Fibroblast of gingiva (primary cell): Measurements from ENCODE around the gene NRG3.
"Not testable (repeated sequence)": the region's sequence is repeated elsewhere in the genome, so short reads cannot be mapped to it uniquely, and the experiment has no call there.

Experiments
- DNase-seq: peaks from one replicate; pipeline ENCODE4 v3.0.0-alpha.2; 2011; ENCODE audit warnings: low read depth

The NRG3 gene

DNA sequence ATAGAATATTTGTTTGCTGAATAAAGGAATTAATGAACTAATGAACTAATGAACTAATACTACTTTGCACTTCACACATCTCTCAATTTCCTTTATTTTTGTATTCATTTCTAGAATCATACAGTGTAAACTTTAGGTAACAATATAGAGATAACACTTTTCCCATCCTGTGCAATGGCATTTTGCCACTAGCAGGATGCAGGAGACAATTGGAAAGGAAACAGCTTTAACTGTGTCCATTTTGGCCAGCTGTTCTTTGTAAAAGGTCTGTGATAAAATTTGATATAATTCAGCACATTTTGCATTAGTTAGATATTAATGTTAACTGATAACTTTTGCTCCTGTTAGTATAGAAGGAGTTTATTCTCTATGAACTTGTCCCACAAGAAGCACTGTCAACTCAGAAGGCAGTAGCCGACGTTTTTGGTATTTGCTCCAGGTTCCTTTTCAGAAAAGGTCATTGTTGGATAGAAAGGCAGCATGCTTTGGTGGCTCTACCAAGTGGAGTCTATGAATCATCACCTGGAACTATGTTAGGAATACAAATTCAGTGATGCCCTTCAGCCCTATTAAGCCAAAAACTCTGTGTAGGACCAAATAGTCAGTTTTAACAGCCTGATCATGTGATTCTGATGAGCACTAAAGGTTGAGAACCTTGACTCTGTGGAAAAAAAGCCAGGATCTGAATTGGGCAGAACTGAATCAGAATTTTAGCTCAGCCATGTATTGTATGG is 86.6 kb downstream of the NRG3 start:
- no peak for DNase-seq

DNA sequence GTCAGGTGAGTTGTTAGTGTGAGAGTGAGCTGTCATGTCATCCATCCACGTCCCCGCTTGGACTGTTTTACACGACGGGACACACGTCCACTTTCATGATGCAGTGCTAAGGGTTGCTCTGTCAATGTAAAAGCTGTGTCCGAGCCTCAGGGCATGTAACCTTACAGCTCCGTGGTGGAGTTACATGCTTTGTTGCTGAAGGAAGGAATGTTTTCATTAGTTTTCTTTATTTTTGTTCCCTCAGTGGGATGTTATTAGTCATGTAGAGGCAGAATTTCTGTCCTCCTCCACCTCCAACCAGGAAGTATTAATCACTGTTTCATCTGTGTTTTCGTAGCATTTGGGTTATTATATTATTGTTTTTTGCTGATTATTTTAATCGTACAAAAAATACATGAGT is 88.6 kb downstream of the NRG3 start:
- no peak for DNase-seq

DNA sequence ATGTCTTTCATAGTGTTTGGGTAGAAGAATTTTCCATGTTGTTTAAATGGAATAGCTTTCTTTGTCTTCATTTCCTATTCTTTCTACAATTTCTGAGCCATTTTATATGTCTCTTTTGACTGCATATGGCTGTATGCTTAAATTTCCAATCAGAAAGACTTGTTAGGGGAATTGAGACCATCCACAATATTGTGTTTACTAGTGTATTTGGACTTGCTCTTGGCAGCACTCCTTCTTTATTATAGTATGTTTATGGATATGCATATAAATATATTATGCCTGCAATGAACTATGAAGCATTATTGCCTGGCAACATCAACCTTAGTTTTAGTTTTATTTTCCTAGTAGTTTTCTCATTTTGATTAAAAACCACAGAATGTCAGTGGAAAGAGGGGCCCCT is 92.7 kb downstream of the NRG3 start:
- DNase-seq: no peak

DNA sequence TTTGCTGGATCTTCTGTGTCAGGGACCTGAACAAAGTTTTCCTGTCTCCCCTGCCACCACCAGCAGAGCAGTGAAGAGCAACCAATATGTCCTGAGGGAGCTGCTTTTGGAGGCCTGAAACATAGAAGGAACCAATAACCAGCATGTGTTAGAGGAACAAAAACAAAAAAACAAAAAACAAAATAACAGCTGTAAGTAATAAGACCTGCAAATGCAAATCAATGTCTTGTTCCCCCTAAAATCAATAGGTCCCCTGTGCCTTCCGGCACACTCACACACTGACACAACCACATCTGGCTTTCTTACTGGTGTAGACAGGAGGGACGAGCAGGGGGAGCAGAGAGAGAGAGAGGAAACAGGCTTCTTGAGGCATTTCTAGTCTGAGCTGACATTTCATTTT is 94.1 kb downstream of the NRG3 start:
- no peak for DNase-seq

DNA sequence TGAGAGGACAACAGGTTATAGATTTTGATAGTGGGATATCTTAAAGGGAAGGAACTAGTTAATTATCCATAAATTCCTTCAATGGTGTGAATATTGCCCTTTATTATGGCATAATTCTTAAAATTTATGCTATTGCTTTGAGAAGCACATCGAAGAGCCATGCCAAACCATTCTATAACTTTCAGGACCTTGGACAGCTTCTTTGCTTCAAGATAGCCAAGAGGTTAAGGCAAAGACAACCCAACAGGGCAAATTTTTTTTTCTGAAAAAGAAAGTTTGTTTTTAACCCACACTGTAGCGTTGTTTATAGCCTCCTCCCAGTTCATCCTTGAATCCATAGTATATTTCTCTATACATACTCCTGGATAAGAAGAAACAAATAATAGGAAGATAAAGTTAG is 103.2 kb downstream of the NRG3 start:
- DNase-seq: no peak

DNA sequence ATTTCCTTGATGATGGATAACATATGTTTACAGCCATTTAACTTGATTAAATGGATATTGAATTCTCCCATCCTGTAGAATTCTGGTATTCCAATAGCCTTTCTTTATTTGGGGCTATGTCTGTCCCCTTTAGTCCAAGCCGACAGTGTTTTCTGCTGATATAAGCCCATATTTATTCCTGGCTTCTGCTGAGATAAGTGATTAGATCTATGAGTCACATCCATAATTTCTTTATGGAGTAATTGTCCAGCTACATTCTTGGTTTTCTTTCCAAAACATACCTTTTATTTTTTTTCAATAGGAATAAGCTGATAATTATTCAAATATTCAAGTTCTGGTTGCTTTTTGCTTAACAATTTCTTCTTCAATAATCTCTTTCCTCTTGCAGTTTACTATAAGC is 106.7 kb downstream of the NRG3 start:
- no peak for DNase-seq

DNA sequence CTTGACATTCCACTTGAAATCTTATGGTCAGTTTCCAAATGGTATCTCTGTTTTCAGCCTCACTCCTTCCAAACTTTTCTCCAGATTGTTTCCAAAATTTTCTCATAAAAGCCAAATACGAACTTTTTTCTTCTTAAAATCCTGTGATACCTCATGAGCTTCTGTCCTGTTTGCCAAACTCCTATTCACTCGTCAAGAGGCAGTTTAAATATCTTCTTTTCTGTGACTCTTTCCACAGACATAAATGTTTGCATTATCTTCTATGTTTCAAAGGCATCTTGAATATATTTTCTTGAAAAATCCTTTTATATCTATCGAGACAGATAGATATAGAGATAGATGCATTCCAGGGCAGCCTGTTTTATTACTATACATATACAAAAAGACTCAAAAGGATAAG is 109.4 kb downstream of the NRG3 start:
- DNase-seq: no peak

DNA sequence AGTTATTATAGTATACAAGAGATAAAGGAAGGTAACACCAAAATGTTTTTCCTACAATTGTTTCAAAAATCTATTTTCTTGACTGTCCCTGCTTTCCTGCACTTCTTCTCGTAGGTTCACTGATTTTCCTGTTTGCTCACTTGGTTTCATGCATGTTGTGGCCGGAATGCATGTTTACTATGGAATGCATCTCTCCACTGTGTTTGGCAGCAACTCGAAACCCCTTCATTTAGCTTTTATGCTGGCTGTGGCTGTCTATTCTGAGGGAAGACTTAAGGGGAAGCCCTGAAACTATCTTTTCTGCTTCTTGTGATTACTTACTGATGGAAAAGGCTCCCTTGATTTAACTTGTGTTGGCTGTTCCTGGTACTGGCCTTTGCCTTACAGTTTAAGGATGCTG is 120.3 kb downstream of the NRG3 start:
- DNase-seq: no peak

DNA sequence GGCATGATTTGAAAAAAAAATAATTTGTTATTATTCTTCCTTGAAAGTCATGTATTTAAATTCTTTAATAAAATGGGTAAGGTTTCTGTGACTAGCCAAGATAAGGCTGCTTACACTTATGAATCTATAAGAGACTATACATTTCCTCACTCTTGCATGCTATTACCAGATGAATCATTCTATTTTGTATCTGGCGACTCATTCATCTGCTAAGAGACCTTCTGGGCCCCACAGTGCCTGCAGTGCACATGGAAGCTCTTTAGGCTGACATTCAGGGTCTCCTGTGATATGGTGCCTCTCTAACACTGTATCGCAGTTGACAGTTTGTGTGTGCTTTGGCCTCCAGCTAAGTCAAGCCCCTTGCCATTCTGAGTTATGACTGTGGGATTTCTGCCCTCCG is 121.9 kb downstream of the NRG3 start:
- DNase-seq: no peak

DNA sequence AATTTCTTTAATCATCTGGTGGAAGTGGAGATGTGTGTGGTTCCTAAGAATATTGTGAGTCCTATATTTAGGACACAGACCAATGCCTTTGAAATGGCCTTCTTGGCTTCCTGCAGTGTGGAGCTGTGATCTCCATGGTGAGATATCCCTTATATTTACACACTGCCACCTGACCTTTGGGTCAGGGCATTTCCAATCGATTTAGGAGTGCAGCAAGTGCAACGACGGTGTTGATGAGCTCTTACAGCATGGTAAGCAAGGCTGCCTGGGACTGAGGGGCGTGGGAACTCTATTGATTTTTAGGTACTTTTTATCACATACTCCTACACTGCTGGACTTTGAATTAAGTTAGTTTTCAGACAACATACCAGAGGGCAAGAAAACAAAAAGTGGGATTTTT is 146.0 kb downstream of the NRG3 start:
- DNase-seq: no peak

DNA sequence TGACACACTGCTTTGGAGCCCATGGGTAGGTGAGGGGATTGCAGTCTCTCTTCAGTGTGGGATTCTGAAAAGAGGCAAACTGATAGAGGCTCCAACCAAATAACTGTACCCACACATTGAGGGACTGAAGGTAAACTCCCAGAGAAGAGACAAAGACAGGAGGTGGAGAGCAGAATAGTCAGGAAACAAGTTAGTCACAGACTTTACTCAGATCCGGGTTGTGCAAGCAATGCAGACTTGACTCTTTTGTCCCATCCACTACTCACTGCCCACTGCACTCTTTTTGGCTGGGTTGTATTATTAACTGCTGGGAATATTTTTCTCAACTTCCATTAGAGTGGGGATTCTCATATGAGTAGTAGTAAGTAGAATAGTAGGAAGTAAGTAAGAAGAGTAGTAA is 152.7 kb downstream of the NRG3 start:
- DNase-seq: no peak

DNA sequence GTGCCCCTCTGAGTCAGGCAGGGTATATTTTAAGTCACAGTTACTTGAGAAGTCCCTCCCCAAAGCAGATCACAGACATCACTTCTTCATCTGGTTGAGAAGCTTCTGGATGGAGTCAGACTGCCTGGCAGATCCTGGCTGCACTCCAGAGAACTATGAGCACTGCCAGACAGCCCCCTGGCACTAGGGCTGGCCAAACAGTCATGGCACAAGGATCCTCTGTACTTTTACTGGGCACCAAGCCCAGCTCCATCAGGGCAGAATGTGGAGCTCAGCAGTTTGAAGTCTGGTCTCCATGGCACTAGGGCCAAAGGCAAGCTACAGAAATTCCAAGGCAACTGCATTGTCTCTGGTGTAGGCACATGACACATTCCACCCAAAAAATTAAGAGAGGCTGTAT is 162.1 kb downstream of the NRG3 start:
- DNase-seq: no peak

DNA sequence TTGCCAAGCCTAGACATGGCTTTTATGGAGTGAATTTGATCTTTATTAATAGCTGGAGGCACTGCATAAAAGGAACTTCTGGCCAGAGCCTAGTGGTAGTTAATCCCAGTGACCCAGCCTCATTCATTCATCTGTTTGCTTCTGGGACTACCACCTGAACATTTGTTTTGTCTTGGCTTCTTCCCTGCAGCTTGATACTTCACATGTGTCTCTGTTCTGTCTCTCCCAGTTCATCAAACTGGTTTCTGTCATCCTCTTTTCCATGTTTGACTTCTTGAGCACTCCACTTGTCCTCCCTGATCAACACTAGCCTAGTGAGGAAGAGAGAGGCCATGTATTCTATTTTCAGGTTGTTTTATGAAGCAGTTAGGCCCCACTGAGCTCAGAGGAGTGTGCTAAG is 163.6 kb downstream of the NRG3 start:
- DNase-seq: no peak

DNA sequence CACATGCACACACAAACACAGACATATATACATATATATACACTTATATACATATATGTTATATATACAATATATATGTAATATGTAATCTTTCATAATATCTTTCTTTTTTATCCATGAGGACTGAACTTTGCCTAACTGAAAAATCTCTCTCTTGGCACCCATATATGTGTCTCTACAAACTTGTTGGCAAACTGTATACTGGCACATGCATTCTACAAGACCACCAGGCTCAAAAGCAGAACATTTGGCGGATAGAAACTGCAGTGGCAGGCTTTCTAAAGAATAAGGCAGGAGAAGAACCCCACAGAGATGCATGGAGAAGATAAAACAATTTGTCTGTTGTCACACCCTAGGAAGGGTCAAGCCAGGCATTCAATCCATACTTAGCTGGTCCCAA is 165.3 kb downstream of the NRG3 start:
- DNase-seq: no peak

DNA sequence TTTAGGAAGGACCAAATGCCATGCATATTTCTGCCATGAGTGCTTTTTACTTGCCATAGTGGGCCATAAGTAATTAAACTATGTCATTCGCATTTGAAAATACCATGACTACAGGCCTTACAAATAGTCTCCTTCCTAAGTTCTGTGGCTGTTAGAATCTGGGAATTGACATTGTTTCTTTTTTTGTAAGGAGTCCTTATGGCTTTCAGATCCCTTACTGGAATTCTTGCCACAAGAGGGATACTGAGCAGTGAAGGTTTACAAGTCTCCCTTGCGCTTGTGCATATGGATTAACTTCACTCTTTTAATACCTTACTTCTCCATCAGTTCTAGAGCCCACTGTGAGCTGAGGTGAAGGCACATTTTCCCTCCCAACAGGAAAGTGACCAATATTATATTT is 166.0 kb downstream of the NRG3 start:
- DNase-seq: no peak

DNA sequence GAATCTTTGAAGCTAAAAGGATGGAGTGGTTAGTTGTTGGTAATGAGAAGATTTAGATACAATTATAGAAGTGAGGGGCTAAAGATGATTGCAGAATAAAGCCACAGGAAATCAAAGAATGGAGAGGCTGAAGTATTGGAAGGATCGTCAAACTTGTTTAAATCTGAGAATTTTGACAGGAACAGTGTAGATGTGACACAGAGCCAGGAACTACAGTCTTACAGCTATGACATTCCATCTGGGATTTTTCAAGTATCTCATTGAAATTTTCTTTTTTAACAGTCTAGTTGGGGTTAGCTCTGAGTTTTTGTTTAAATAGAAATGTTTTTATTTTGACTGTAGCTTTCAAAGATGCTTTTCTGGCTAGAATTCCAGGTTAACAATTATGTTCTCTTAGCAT is 181.4 kb downstream of the NRG3 start:
- DNase-seq: no peak

DNA sequence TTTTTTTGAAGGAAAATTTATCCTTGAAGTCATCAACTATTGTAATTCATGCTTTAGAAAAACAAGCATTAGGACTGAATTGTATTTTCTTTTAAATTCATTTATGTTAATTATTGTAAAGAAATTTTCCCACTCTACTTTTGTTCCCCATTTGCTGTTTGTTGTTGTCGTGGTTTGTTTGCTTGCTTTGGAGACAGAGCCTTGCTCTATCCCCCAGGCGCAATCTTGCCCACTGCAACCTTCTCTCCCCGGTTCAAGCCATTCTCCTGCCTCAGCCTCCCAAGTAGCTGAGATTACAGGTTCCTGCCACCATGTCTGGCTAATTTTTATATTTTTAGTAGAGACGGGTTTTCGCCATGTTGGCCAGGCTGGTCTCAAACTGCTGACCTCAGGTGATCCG is 192.2 kb downstream of the NRG3 start:
- not testable (repeated sequence) for DNase-seq

DNA sequence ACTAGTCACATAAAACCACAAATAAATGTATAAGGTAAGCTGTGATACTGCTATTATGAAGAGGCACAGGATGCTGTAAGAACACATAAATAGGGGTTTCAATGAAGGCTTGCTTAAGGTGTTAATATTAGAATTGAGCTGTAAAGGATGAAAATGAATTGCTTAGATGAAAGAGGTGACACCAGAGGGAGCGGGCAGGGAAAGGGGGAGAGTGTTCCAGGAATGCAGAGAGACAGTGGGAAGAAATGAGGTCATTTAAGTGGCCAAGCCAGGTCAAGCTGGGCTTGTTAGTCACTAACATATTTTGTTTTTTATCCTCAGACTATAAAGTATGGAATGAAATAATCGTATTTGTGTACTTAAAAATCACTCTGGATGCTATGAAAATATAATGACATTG is 193.5 kb downstream of the NRG3 start:
- no peak for DNase-seq

DNA sequence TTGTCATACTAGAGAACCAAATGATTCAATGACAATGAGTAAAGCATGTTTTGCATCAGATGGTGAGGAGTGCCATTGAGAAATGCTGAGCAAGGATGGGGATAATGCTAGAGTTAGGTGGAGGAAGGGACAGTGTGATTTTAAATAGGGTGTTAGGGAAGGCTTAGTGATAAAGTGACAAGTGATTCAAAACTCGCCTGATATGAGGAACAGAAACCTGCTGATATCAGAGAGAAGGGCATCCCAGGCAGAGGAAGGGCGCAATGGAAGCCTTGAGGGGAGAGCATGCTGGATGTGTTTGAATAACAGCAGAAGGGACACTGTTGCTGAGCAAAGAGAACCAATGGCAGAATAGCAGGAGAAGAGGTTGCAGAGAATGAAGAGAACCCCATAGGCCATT is 196.2 kb downstream of the NRG3 start:
- no peak for DNase-seq

DNA sequence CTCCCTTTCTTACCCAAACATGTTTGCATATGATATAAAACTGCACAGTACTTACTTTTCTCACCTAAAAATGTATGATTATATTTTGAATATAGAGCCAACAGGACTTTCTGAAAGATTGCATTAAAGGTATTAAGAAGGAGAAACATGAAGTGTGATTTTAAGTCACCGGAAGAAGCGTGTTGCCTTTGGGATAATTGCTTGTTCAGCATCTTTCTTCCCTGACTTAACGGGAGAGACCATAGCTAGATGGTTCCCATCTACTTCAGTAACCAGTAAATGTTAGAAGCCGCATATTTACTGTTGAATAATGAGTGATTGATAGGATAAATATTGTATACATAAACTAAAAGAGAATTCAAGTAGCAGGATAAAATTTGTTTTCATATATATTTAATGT is 197.1 kb downstream of the NRG3 start:
- DNase-seq: no peak

DNA sequence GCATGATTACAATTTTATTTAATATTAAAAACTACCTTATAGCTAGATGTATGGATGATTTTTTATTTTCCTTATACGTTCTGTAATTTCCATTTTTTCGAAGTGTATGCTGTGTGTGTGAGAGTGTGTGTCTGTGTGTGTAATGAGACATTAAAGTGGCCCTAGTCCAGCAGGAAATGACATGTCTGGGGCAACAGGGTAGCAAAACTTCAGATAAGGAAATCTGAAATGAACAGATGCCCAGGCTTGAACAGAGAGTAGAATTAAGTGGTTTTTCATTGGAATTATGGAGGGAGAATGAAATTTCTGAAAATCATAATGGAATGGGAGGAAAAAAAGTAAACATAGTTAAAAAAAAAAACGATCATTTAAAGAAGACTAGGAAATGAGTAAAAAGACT is 200.6 kb downstream of the NRG3 start:
- DNase-seq: no peak

DNA sequence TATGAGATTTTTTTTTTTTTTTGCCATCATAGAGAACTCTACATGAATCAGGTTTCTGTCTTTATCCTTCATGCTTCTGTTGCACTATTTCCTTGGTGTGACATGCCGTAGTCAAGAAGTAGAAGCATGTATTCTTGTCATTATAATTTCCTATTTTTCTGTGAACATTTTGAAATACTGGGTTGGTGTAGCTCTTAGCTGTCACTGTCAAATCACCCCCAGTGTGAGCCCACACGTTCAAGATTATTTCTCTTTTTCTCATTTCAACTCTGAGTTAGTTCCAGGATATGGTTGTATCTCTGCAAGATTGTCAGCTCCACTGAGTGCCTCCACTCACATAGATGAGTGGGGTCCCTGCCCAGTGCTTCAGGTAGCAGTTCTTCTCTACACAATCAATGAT is 209.5 kb downstream of the NRG3 start:
- DNase-seq: no peak

DNA sequence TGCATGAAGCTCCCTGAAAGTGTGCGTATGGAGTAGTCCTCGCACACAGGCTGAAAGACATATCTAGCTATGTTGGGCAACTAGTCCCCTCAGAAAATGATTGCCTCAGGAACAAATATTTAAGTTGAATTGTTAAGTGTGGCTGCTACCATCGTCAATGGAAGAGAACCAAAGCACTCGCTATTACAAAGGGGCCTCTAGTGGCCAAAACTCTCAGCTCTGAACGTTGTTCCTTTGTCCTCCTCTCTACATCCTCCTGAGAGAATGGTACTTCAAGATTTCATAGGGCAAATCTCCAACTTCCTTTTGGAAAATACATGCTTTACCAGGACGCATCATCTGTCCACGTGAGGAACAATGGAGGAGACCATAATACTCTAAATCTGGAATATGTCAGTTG is 209.9 kb downstream of the NRG3 start:
- DNase-seq: no peak

DNA sequence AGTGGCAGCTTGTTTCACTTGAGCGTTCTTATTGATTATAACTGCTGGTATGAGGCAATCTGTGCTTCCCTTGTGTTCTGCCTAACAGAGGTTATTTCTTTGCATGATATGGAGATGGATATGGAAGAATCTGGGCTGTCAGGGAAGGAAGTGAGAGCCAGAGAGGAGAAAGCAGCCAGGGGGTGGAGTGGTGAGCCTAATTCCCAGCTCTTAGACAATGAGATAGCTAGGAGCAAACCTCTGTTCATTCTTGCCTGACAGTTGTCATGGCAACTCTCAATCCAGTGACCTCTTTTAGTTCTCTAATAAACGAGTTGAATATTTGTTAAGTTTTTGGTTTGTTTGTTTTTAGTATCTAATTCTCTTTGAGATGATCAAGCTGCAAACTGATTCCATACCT is 214.3 kb downstream of the NRG3 start:
- DNase-seq: no peak

DNA sequence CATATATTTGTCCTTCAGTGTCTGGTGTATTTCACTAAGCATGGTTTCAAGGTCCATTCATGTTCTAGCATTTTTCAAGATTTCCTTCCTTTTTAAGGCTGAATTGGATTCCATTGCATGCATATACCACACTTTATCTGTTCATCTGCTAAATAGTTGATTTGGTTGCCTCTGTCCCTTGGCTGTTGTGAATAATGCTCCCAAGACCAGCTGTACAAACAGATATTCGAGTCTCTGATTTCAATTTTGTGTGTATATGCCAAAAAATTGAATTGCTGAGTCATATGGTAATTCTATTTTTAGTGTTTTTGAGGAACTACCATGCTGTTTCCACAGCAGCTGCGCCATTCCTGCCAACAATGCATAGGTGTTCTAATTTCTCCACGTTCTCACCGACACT is 216.4 kb downstream of the NRG3 start:
- no peak for DNase-seq
